Fibroblast of the aortic adventitia (primary cell): ENCODE results near the gene TMEM258. TPM values are rescaled to one million over a fixed set of nuclear protein-coding genes. Genes with fewer than 3 reads are reported as not detected.

Experiments used
- DNase-seq: peaks from one replicate; pipeline ENCODE4 v3.0.0-alpha.2; 2010; ENCODE audit warnings: low read depth
- H3K4me3 ChIP-seq: 2 replicates; pipeline ENCODE4 v1.5.1; 2011; ENCODE audit warnings: low read depth, mild to moderate bottlenecking, control low read depth, low read length, moderate library complexity
- CTCF ChIP-seq: IDR thresholded peaks from 2 replicates; pipeline ENCODE4 v1.5.1; 2011; ENCODE audit warnings: mild to moderate bottlenecking, low read length, control low read depth, inconsistent platforms; ENCODE audit not compliant: insufficient read depth
- total RNA-seq: library from RNA; depleted of rRNA; stranded (reverse); fragments of >200 nt; gene quantifications from 2 replicates; pipeline ENCODE4 v1.2.3, GENCODE V29; 2012; ENCODE audit warnings: low replicate concordance

The TMEM258 gene
- total RNA-seq, 1 donor, result 98.1 TPM

GRCh38 chr11:61775606-61776554, 16.5 kb downstream of the TMEM258 start:
- TF ChIP-seq CTCF, result no peak
- DNase-seq, result no peak
- no peak overlapping the region for H3K4me3 ChIP-seq

GRCh38 chr11:61775106-61775505, 17.3 kb downstream of the TMEM258 start:
- H3K4me3 ChIP-seq, result no peak overlapping the region
- DNase-seq, result no peak
- no peak for TF ChIP-seq CTCF

GRCh38 chr11:61774411-61774810, 18.0 kb downstream of the TMEM258 start:
- no peak overlapping the region for H3K4me3 ChIP-seq
- DNase-seq, result no peak
- no peak for TF ChIP-seq CTCF

- H3K4me3 ChIP-seq, result no peak overlapping the region
- no peak for DNase-seq
- TF ChIP-seq CTCF, result no peak
Measured at GRCh38 chr11:61773809-61774208, 18.6 kb downstream of the TMEM258 start.

GRCh38 chr11:61773356-61773755, 19.0 kb downstream of the TMEM258 start:
- DNase-seq, result no peak
- TF ChIP-seq CTCF, result no peak
- H3K4me3 ChIP-seq, result no peak overlapping the region

GRCh38 chr11:61771985-61772455, 20.4 kb downstream of the TMEM258 start:
- no peak for TF ChIP-seq CTCF

More at GRCh38 chr11:61771985-61772455, 20.4 kb downstream of the TMEM258 start:
- no peak overlapping the region for H3K4me3 ChIP-seq
- DNase-seq, result no peak
